HG03095 (cell line): ENCODE data around the gene STT3A.

Experiments used
- ATAC-seq: cut with Tn5 transposase; IDR thresholded peaks from one replicate; pipeline ENCODE4 v1.9.1; 2021; ENCODE audit warnings: moderate library complexity; ENCODE audit not compliant: unreplicated experiment

Gene STT3A

DNA sequence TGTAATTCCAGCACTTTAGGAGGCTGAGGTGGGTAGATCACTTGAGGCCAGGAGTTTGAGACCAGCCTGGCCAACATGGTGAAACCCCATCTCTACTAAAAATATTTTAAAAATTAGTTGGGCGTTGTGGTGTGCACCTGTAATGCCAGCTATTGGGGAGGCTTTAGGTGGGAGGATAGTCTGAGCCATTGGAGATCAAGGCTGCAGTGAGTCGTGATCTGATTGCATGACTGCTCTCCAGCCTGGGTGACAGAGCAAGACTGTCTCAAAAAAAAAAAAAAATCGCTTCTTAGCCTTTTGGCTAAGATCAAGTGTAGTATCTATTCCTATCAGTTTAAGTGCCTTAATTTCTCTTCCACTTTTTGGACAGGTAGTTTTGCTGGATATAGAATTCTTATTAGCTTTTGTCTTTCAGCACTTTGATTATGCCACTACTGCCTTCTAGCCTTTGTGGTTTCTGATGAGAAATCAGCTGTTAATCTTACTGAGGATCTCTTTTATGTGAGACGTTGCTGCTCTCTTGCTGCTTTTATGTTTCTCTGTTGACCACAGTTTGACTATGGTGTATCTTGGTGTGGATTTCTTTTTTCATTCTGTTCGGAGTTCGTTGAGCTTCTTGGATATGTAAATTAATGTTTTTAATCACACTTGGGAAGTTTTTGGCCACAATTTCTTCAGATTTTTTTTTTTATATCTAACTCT is 57.0 kb downstream of the STT3A start:
- no peak for ATAC-seq

DNA sequence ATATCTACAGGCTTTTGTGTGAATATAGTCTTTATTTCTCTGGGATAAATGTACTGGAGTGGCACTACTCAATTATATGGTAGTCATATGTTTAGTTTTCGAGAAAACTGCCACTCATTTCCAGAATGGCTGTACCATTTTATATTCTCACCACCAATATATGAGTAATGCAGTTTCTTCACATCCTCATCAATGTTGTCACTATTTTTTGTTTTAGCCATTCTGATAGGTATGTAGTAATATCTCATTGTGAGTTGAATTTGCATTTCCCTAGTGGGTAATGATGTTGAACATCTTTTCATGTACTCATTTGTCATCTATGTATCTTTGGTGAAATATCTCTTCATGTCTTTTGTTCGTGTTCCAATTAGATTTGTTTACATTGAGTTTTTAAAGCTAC is 70.0 kb downstream of the STT3A start:
- no peak for ATAC-seq

GRCh38 chr11:125663910-125664309 is 71.3 kb downstream of the STT3A start:
- ATAC-seq = no peak

DNA sequence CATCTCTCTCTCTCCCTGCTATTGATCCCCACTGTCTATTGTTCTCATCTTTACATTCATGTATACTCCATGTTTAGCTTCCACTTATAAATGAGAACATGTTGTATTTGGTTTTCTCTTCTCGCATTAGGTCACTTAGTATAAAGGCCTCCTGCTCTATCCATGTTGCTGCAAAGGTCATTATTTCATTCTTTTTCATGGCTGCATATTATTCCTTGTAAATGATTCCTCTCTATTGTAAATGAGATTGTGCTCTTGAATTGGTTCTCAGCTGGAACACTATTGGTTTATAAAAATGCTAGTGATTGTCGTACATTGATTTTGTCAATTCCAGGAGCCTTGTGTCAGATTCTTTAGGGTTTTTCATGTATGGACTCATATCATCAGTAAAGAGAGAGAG is 74.5 kb downstream of the STT3A start:
- ATAC-seq = no peak

GRCh38 chr11:125670172-125670571 is 77.5 kb downstream of the STT3A start:
- ATAC-seq = no peak

DNA sequence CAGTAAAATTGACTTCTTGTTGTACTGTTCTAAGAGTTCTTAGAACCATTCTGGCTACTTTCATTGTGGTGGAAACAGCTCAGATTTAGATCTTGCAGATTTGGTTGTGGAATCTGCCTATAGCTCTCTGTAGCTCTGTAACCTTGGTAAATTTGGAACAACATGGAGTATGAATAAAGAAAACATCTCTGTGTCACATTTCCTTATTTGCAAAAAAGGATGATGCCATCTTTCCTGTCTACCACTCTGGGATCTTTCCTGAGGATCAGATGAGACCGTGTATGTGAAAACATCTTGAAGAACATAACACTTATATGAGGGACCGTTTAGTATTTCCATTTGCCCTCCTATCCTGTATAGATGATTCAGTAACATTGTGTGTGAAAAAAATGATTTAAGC is 78.9 kb downstream of the STT3A start:
- ATAC-seq = no peak
